GM21825 (cell line): ENCODE data around the gene KIF6.
"Not testable (repeated sequence)": the region's sequence is repeated elsewhere in the genome, so short reads cannot be mapped to it uniquely, and the experiment has no call there.

Experiments
- ATAC-seq: cut with Tn5 transposase; IDR thresholded peaks from one replicate; pipeline ENCODE4 v1.9.1; 2021; ENCODE audit warnings: mild to moderate bottlenecking, moderate library complexity; ENCODE audit not compliant: unreplicated experiment

The KIF6 gene

GRCh38 chr6:39724787-39725631, at the start of gene KIF6:
Gene KIF6, minus strand, starts transcription at chr6:39725408. Its CDS starts 98 bp downstream, at chr6:39725310.
- peak; percentile 99 for ATAC-seq

- no peak for ATAC-seq
These were observed 48.6 kb upstream of the KIF6 start for GRCh38 chr6:39773782-39774181.

- ATAC-seq: no peak
These were observed 47.5 kb upstream of the KIF6 start for GRCh38 chr6:39772559-39773273.

GRCh38 chr6:39770446-39770845, 45.2 kb upstream of the KIF6 start:
- no peak for ATAC-seq

- ATAC-seq: no peak
These were observed 43.8 kb upstream of the KIF6 start for GRCh38 chr6:39769012-39769411.

GRCh38 chr6:39765508-39766065, 40.4 kb upstream of the KIF6 start:
- no peak for ATAC-seq

- ATAC-seq: no peak
These were observed 35.2 kb upstream of the KIF6 start for GRCh38 chr6:39760226-39760952.

GRCh38 chr6:39758905-39759605, 33.8 kb upstream of the KIF6 start:
- ATAC-seq: no peak

GRCh38 chr6:39756582-39756981, 31.4 kb upstream of the KIF6 start:
- no peak for ATAC-seq

- no peak for ATAC-seq
These were observed 30.0 kb upstream of the KIF6 start for GRCh38 chr6:39755231-39755630.

GRCh38 chr6:39754514-39755115, 29.4 kb upstream of the KIF6 start:
- no peak for ATAC-seq

- no peak for ATAC-seq
These were observed 28.5 kb upstream of the KIF6 start for GRCh38 chr6:39753725-39754045.

GRCh38 chr6:39752835-39753724, 27.9 kb upstream of the KIF6 start:
- ATAC-seq: no peak

- no peak for ATAC-seq
These were observed 21.6 kb upstream of the KIF6 start for GRCh38 chr6:39746795-39747194.

- no peak for ATAC-seq
These were observed 8.5 kb upstream of the KIF6 start for GRCh38 chr6:39733704-39734103.

GRCh38 chr6:39731565-39731964, 6.4 kb upstream of the KIF6 start:
- no peak for ATAC-seq

- ATAC-seq: no peak
These were observed 4.7 kb upstream of the KIF6 start for GRCh38 chr6:39729945-39730344.

GRCh38 chr6:39725632-39725997, 407 bp upstream of the KIF6 start:
- no peak for ATAC-seq

GRCh38 chr6:39723350-39723749, 1.9 kb downstream of the KIF6 start:
- not testable (repeated sequence) for ATAC-seq
